Neural cell (in vitro differentiated cells): ENCODE results near the gene XXYLT1. TPM values are rescaled to one million over a fixed set of nuclear protein-coding genes. Genes with fewer than 3 reads are reported as not detected.

ENCODE experiments used
- H2AFZ ChIP-seq: fragments of 200-600, 300-800 bp; sonication (generic), shearing (Covaris generic); 2 replicates; pipeline ENCODE4 v1.6.0; 2014; ENCODE audit warnings: low read depth, mild to moderate bottlenecking, antibody characterized with exemption, low read length, moderate library complexity
- H3F3A ChIP-seq: fragments of 200-600 bp; shearing (Covaris generic); 2 replicates; pipeline ENCODE4 v1.6.1; 2016; ENCODE audit warnings: mild to moderate bottlenecking, moderate library complexity, mixed read lengths, antibody characterized with exemption, low read length; ENCODE audit not compliant: insufficient read depth, poor library complexity, severe bottlenecking
- H3K27ac ChIP-seq: fragments of 200-600, 300-800 bp; sonication (generic), shearing (Covaris generic); 2 replicates; pipeline ENCODE4 v1.5.1; 2014; ENCODE audit warnings: mild to moderate bottlenecking, low read length, moderate library complexity
- H3K27me3 ChIP-seq: fragments of 300-800, 200-600 bp; sonication (generic), shearing (Covaris generic); 2 replicates; pipeline ENCODE4 v1.6.0; 2014; ENCODE audit warnings: mild to moderate bottlenecking, low read depth, low read length, moderate library complexity; ENCODE audit not compliant: insufficient read depth
- H3K36me3 ChIP-seq: fragments of 300-800, 200-600 bp; sonication (generic), shearing (Covaris generic); 2 replicates; pipeline ENCODE4 v1.5.1; 2014; ENCODE audit warnings: mild to moderate bottlenecking, antibody characterized with exemption, low read length, moderate library complexity; ENCODE audit not compliant: insufficient read depth
- H3K4me2 ChIP-seq: fragments of 300-800, 200-600 bp; sonication (generic), shearing (Covaris generic); 2 replicates; pipeline ENCODE4 v1.6.0; 2014; ENCODE audit warnings: mild to moderate bottlenecking, low read length
- H3K4me3 ChIP-seq: fragments of 300-800, 200-600 bp; sonication (generic), shearing (Covaris generic); 2 replicates; pipeline ENCODE4 v1.5.1; 2014; ENCODE audit warnings: mild to moderate bottlenecking, low read length, moderate library complexity
- H3K79me2 ChIP-seq: fragments of 200-600 bp; shearing (Covaris generic); replicated peaks from 2 replicates; pipeline ENCODE4 v1.6.0; 2014; ENCODE audit warnings: mild to moderate bottlenecking, low read length, moderate library complexity; ENCODE audit not compliant: insufficient read depth
- H3K9ac ChIP-seq: fragments of 300-800, 200-600 bp; sonication (generic), shearing (Covaris generic); 2 replicates; pipeline ENCODE4 v1.6.1; 2016; ENCODE audit warnings: mild to moderate bottlenecking, low read length, mixed read lengths
- H3K9me2 ChIP-seq: fragments of 200-600 bp; shearing (Covaris generic); 2 replicates; pipeline ENCODE4 v1.6.1; 2016; ENCODE audit warnings: mild to moderate bottlenecking, low read length, mixed read lengths; ENCODE audit not compliant: insufficient read depth
- H3K9me3 ChIP-seq: fragments of 200-600, 300-800 bp; sonication (generic), shearing (Covaris generic); 2 replicates; pipeline ENCODE4 v1.6.1; 2016; ENCODE audit warnings: mild to moderate bottlenecking, mixed run types, low read length, moderate library complexity, mixed read lengths
- H4K20me1 ChIP-seq: fragments of 200-600 bp; shearing (Covaris generic); 2 replicates; pipeline ENCODE4 v1.6.1; 2016; ENCODE audit warnings: mild to moderate bottlenecking, mixed run types; ENCODE audit not compliant: insufficient read depth
- EP300 ChIP-seq: fragments of 450-650 bp; conservative IDR thresholded peaks from 2 replicates; pipeline ENCODE4 v1.6.1; 2014; ENCODE audit warnings: antibody characterized with exemption, mild to moderate bottlenecking, moderate library complexity; ENCODE audit not compliant: poor library complexity, severe bottlenecking
- EZH2 ChIP-seq: fragments of 200-600, 300-800 bp; shearing (Covaris generic), sonication (generic); IDR thresholded peaks from 2 replicates; pipeline ENCODE4 v1.6.1; 2014; ENCODE audit warnings: antibody characterized with exemption, low read length, borderline replicate concordance, mild to moderate bottlenecking; ENCODE audit not compliant: insufficient read depth, poor library complexity, severe bottlenecking
- MXI1 ChIP-seq: fragments of 450-650 bp; conservative IDR thresholded peaks from 2 replicates; pipeline ENCODE4 v1.6.1; 2014; ENCODE audit warnings: antibody characterized with exemption, mild to moderate bottlenecking; ENCODE audit not compliant: poor library complexity, severe bottlenecking
- POLR2AphosphoS5 ChIP-seq: IDR thresholded peaks from 2 replicates; pipeline ENCODE4 v1.6.1; 2012
- RAD21 ChIP-seq: fragments of 450-650 bp; conservative IDR thresholded peaks from 2 replicates; pipeline ENCODE4 v1.6.1; 2014; ENCODE audit warnings: antibody characterized with exemption, mild to moderate bottlenecking, moderate library complexity
- SMC3 ChIP-seq: fragments of 450-650 bp; conservative IDR thresholded peaks from 2 replicates; pipeline ENCODE4 v1.6.1; 2014; ENCODE audit warnings: antibody characterized with exemption, mild to moderate bottlenecking, moderate library complexity; ENCODE audit not compliant: poor library complexity
- TAF1 ChIP-seq: IDR thresholded peaks from 2 replicates; pipeline ENCODE4 v1.6.1; 2012; ENCODE audit warnings: low read depth
- polyA plus RNA-seq: library from polyadenylated mRNA; depleted of rRNA; stranded (reverse); fragments of >200 nt; gene quantifications from 2 replicates; pipeline ENCODE4 v1.2.3, GENCODE V29; 2014
- TF ChIP-seq, protein P1 (sequence below): IDR thresholded peaks from 2 replicates; pipeline ENCODE4 v1.6.1; 2012; ENCODE audit warnings: borderline replicate concordance
- TF ChIP-seq, protein P2 (sequence below): fragments of 450-650 bp; IDR thresholded peaks from 2 replicates; pipeline ENCODE4 v1.5.1; 2014; ENCODE audit warnings: antibody characterized with exemption, mild to moderate bottlenecking, moderate library complexity; ENCODE audit not compliant: poor library complexity, severe bottlenecking

The XXYLT1 gene
- polyA plus RNA-seq, 1 donor from 2014 or later, result 25.4 TPM

DNA sequence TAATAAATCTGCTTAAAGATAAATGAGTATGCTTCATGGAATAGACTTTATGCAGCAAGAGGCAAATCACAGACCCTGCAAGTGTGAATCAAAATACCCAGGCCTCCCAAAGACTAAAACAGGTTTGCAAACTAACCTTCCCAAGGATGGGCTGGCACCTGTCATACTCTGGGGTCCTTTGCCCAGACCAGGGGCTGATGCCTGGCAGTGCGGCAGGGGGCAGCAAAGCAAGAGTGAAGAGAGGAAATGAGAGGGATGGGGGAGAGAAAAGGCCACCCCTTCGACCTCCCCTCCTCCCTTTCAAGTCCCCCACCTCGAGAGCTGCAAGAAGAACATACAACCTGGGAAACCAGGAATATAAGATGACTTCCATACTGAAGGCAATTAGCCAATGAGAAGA, 31.8 kb downstream of the XXYLT1 start:
- no peaks in the 10 kb centered on the region for H3K9me3 ChIP-seq
- no peak overlapping the region for H3K4me3 ChIP-seq
- no peak overlapping the region for H3K4me2 ChIP-seq
- H3K36me3 ChIP-seq, result no peaks in the 10 kb centered on the region
- H3F3A ChIP-seq, result no peaks in the 10 kb centered on the region
- H3K79me2 ChIP-seq, result no peaks in the 10 kb centered on the region
- no peak for TF ChIP-seq EZH2
- TF ChIP-seq, protein P1, sequence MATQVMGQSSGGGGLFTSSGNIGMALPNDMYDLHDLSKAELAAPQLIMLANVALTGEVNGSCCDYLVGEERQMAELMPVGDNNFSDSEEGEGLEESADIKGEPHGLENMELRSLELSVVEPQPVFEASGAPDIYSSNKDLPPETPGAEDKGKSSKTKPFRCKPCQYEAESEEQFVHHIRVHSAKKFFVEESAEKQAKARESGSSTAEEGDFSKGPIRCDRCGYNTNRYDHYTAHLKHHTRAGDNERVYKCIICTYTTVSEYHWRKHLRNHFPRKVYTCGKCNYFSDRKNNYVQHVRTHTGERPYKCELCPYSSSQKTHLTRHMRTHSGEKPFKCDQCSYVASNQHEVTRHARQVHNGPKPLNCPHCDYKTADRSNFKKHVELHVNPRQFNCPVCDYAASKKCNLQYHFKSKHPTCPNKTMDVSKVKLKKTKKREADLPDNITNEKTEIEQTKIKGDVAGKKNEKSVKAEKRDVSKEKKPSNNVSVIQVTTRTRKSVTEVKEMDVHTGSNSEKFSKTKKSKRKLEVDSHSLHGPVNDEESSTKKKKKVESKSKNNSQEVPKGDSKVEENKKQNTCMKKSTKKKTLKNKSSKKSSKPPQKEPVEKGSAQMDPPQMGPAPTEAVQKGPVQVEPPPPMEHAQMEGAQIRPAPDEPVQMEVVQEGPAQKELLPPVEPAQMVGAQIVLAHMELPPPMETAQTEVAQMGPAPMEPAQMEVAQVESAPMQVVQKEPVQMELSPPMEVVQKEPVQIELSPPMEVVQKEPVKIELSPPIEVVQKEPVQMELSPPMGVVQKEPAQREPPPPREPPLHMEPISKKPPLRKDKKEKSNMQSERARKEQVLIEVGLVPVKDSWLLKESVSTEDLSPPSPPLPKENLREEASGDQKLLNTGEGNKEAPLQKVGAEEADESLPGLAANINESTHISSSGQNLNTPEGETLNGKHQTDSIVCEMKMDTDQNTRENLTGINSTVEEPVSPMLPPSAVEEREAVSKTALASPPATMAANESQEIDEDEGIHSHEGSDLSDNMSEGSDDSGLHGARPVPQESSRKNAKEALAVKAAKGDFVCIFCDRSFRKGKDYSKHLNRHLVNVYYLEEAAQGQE, result no peak
- TF ChIP-seq EP300, result no peak
- TF ChIP-seq RAD21, result no peak
- no peak for TF ChIP-seq POLR2AphosphoS5
- no peaks in the 10 kb centered on the region for H3K9me2 ChIP-seq
- H3K9ac ChIP-seq, result no peak overlapping the region
- no peaks in the 10 kb centered on the region for H3K27me3 ChIP-seq
- H4K20me1 ChIP-seq, result no peaks in the 10 kb centered on the region
- H3K27ac ChIP-seq, result no peak overlapping the region
- H2AFZ ChIP-seq, result no peak overlapping the region

DNA sequence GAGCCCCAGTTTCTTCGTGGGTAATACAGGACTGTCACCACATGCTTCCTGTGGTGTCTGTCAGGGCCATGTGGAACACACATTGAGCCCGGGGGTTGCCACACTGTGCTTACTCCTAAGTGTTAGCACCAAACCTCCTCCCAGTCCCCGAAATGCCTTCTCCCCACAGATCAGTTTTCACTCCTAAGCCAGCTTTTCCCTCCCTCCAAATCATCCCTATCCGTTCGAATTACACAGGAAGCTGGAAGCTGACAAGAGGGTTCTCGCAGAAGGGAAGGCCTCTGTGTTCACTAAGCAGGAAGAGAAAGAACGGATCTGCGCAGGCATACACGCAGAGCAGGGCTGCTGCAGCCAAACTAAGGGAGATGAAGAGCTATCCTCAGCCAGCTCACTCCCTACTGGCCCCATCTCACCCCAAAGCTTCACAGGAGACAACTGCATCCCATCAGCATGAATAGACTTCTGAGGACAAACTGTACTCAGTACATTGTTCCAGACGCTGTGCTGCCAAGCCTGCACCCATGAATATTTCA, 32.3 kb downstream of the XXYLT1 start:
- no peaks in the 10 kb centered on the region for H4K20me1 ChIP-seq
- H3K36me3 ChIP-seq, result no peaks in the 10 kb centered on the region
- no peak overlapping the region for H3K4me3 ChIP-seq
- no peaks in the 10 kb centered on the region for H3K9me3 ChIP-seq
- no peak overlapping the region for H2AFZ ChIP-seq
- H3K4me2 ChIP-seq, result no peak overlapping the region
- no peaks in the 10 kb centered on the region for H3K9me2 ChIP-seq
- no peaks in the 10 kb centered on the region for H3F3A ChIP-seq
- H3K79me2 ChIP-seq, result no peaks in the 10 kb centered on the region
- TF ChIP-seq, protein P1, result no peak
- TF ChIP-seq POLR2AphosphoS5 (no peak), EZH2 (no peak), TAF1 (no peak), EP300 (no peak), MXI1 (no peak), SMC3 (no peak)
- TF ChIP-seq, protein P2, sequence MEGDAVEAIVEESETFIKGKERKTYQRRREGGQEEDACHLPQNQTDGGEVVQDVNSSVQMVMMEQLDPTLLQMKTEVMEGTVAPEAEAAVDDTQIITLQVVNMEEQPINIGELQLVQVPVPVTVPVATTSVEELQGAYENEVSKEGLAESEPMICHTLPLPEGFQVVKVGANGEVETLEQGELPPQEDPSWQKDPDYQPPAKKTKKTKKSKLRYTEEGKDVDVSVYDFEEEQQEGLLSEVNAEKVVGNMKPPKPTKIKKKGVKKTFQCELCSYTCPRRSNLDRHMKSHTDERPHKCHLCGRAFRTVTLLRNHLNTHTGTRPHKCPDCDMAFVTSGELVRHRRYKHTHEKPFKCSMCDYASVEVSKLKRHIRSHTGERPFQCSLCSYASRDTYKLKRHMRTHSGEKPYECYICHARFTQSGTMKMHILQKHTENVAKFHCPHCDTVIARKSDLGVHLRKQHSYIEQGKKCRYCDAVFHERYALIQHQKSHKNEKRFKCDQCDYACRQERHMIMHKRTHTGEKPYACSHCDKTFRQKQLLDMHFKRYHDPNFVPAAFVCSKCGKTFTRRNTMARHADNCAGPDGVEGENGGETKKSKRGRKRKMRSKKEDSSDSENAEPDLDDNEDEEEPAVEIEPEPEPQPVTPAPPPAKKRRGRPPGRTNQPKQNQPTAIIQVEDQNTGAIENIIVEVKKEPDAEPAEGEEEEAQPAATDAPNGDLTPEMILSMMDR, result no peak
- H3K27me3 ChIP-seq, result no peaks in the 10 kb centered on the region
- no peak overlapping the region for H3K27ac ChIP-seq
- H3K9ac ChIP-seq, result no peak overlapping the region
